Stimulated activated naive CD8-positive, alpha-beta T cell treated with anti-CD3 and anti-CD28 coated beads, Interleukin-15, amount 100 ng/mL, for 72 hours (primary cell): ENCODE data around the gene WDR70.

Source experiments
- ATAC-seq: fragments of 150-1000 bp; cut with Tn5 transposase; 2 replicates; pipeline ENCODE4 v1.10.0; 2021; ENCODE audit warnings: mild to moderate bottlenecking, moderate library complexity
- DNase-seq, 2 donors: peaks; one replicate each; pipeline ENCODE4 v3.0.0; 2021 to 2022
- H3K27ac Mint-ChIP-seq, 2 donors: one replicate each; pipeline ENCODE4 v1.8.0; 2022; ENCODE audit warnings: mild to moderate bottlenecking in 2 of 2, mixed read lengths in 2 of 2, moderate library complexity in 2 of 2
- H3K27me3 Mint-ChIP-seq: one replicate; pipeline ENCODE4 v1.8.0; 2022; ENCODE audit warnings: mixed read lengths
- H3K4me1 Mint-ChIP-seq: one replicate; pipeline ENCODE4 v1.8.0; 2022; ENCODE audit warnings: mild to moderate bottlenecking, mixed read lengths
- H3K4me3 Mint-ChIP-seq, 2 donors: one replicate each; pipeline ENCODE4 v1.8.0; 2022; ENCODE audit warnings: mild to moderate bottlenecking in 2 of 2, mixed read lengths in 2 of 2, moderate library complexity in 1 of 2
- H3K9me3 Mint-ChIP-seq, 2 donors: one replicate each; pipeline ENCODE4 v1.8.0; 2022; ENCODE audit warnings: mixed read lengths in 2 of 2

WDR70 gene

GRCh38 chr5:37738057-37738691 is 359.1 kb downstream of the WDR70 start:
- peak; percentile 35 to 37 for DNase-seq
- no peak overlapping the region for H3K4me3 Mint-ChIP-seq
- peaks cover 0 to 14% of the 10 kb centered on the region in 2 donors for H3K9me3 Mint-ChIP-seq
- ATAC-seq = peak; percentile 97
- peak overlapping the region; percentile 46 to 48 for H3K27ac Mint-ChIP-seq
- peaks cover 14% of the 10 kb centered on the region for H3K4me1 Mint-ChIP-seq
- no peaks in the 10 kb centered on the region for H3K27me3 Mint-ChIP-seq

- H3K9me3 Mint-ChIP-seq = peaks cover 0 to 19% of the 10 kb centered on the region in 2 donors
- peaks cover 14% of the 10 kb centered on the region for H3K4me1 Mint-ChIP-seq
- H3K4me3 Mint-ChIP-seq = no peak overlapping the region
- H3K27me3 Mint-ChIP-seq = no peaks in the 10 kb centered on the region
- no peak for DNase-seq
- no peak overlapping the region for H3K27ac Mint-ChIP-seq
- no peak for ATAC-seq
Measured at GRCh38 chr5:37738865-37739488, 359.9 kb downstream of the WDR70 start.

DNA sequence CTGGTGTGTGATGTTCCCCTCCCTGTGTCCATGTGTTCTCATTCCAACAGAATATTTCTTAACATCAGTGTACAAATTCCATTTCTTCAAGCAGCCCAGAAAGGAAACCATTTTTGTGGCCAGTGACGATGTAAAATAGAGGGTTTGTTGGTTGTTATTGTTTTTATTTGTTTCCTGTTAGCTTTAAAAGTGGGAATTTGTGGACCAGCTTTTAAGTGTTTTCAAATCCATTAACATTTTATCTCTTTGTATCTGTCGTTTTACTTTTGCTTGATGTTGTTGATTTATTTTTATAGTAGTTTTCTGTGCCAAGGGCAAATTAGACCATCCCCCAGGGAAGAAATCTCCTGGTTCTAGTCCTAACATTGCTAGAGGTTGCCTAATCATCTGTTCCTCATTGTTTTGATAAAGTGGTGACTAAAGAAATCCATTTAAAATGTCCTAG is 360.7 kb downstream of the WDR70 start:
- Mint-ChIP-seq H3K27ac (no peak overlapping the region), H3K27me3 (no peaks in the 10 kb centered on the region), H3K9me3 (peaks cover 5 to 28% of the 10 kb centered on the region in 2 donors), H3K4me1 (peaks cover 14% of the 10 kb centered on the region), H3K4me3 (no peak overlapping the region)
- no peak for ATAC-seq
- no peak for DNase-seq

- DNase-seq (no peak), ATAC-seq (no peak)
- Mint-ChIP-seq H3K27me3 (no peaks in the 10 kb centered on the region), H3K4me1 (peaks cover 14% of the 10 kb centered on the region), H3K9me3 (peaks cover 9 to 33% of the 10 kb centered on the region in 2 donors), H3K4me3 (no peak overlapping the region), H3K27ac (no peak overlapping the region)
Measured at GRCh38 chr5:37740331-37741066, 361.4 kb downstream of the WDR70 start.

- H3K4me1 Mint-ChIP-seq = peaks cover 14% of the 10 kb centered on the region
- H3K27ac Mint-ChIP-seq = no peak overlapping the region
- no peak overlapping the region for H3K4me3 Mint-ChIP-seq
- H3K27me3 Mint-ChIP-seq = no peaks in the 10 kb centered on the region
- peaks cover 20 to 43% of the 10 kb centered on the region in 2 donors for H3K9me3 Mint-ChIP-seq
- ATAC-seq = no peak
- no peak for DNase-seq
Measured at GRCh38 chr5:37742111-37742510, 363.0 kb downstream of the WDR70 start.

DNA sequence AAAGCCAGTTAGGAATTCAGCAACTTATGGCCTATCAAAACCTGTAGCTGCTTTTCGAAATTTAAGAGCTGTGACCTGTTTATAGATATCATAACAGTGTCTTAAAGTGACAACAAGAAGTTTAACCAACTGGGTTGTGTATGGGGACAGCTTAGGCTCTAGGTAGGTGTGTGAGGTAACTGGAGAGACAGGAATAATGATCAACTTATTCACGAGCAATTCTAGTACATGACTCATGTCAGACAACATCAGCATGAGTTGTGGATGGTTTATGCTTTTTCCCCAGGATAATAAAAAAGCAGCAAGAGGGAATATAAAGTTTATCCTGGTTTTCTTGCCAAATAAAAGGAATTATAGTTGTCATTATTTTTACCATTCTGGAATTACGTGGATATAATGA is 372.1 kb downstream of the WDR70 start:
- H3K27me3 Mint-ChIP-seq = no peaks in the 10 kb centered on the region
- H3K4me3 Mint-ChIP-seq = no peak overlapping the region
- no peak for ATAC-seq
- DNase-seq = no peak
- no peak overlapping the region for H3K27ac Mint-ChIP-seq
- H3K9me3 Mint-ChIP-seq = peaks cover 4 to 16% of the 10 kb centered on the region in 2 donors
- H3K4me1 Mint-ChIP-seq = no peaks in the 10 kb centered on the region

GRCh38 chr5:37754976-37755375 is 375.9 kb downstream of the WDR70 start:
- Mint-ChIP-seq H3K27ac (no peak overlapping the region), H3K9me3 (peaks cover 7 to 13% of the 10 kb centered on the region in 2 donors), H3K4me1 (no peaks in the 10 kb centered on the region), H3K27me3 (no peaks in the 10 kb centered on the region), H3K4me3 (no peak overlapping the region)
- DNase-seq = no peak
- ATAC-seq = no peak

DNA sequence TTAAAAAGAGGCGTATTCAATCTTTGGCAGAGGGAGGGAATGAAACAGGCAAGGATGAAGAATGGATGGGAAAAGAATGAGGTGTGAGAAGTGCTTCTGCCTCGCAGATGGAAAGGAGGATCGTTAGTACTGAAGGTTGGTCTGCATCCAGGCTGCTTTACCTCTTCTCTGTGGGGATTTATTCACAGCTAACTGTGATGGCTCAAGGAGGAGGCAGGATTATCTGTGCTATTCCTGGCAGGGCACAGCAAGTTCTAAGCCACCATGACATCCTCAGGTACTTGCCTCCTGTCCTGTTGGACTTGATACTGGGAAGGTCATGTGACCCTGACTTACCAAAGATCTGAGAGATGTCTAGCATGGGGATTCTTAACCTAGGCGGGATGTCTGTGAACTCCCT is 376.5 kb downstream of the WDR70 start:
- H3K9me3 Mint-ChIP-seq = peaks cover 7 to 13% of the 10 kb centered on the region in 2 donors
- no peak for ATAC-seq
- no peak overlapping the region for H3K4me3 Mint-ChIP-seq
- DNase-seq = no peak
- H3K27ac Mint-ChIP-seq = no peak overlapping the region
- no peaks in the 10 kb centered on the region for H3K4me1 Mint-ChIP-seq
- H3K27me3 Mint-ChIP-seq = no peaks in the 10 kb centered on the region

GRCh38 chr5:37756248-37756647 is 377.1 kb downstream of the WDR70 start:
- Mint-ChIP-seq H3K27ac (peak overlapping the region in 1 of 2 donors; percentile 12), H3K9me3 (peaks cover 7 to 13% of the 10 kb centered on the region in 2 donors), H3K27me3 (no peaks in the 10 kb centered on the region), H3K4me3 (no peak overlapping the region), H3K4me1 (no peaks in the 10 kb centered on the region)
- DNase-seq (no peak), ATAC-seq (no peak)

DNA sequence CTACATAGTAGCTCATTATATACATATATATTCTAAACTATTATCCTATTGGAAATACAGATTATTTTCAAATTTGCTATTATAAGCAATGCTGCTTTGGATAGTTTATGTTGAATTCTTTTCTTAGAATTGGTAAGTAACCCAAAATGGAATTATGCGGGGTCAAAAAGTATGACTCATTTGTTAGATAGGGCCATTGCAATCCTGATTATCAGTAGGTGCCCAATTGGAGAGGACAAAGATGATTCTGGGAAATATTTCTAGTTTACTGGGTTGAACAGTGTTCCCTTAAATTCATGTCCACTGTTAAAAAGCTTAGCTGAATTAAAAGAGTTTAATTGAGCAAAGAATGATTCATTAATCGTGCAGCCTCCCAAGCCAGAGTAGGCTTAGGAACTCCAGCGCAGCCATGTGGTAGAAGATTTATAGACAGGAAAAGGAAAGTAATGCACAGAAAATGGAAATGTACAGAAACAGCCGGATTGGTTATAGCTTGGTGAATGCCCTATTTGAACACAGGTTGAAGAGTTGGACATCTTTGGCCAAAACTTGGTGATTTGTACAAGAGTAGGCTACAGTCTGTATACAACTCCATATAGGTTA is 379.0 kb downstream of the WDR70 start:
- H3K27me3 Mint-ChIP-seq = no peaks in the 10 kb centered on the region
- no peak overlapping the region for H3K27ac Mint-ChIP-seq
- no peak overlapping the region for H3K4me3 Mint-ChIP-seq
- H3K9me3 Mint-ChIP-seq = peaks cover 7 to 13% of the 10 kb centered on the region in 2 donors
- DNase-seq (no peak), ATAC-seq (no peak)
- no peaks in the 10 kb centered on the region for H3K4me1 Mint-ChIP-seq

- H3K27me3 Mint-ChIP-seq = no peaks in the 10 kb centered on the region
- H3K27ac Mint-ChIP-seq = no peak overlapping the region
- H3K9me3 Mint-ChIP-seq = no peaks in the 10 kb centered on the region
- H3K4me3 Mint-ChIP-seq = no peak overlapping the region
- no peak for DNase-seq
- H3K4me1 Mint-ChIP-seq = no peaks in the 10 kb centered on the region
- no peak for ATAC-seq
Measured at GRCh38 chr5:37767251-37767650, 388.1 kb downstream of the WDR70 start.

DNA sequence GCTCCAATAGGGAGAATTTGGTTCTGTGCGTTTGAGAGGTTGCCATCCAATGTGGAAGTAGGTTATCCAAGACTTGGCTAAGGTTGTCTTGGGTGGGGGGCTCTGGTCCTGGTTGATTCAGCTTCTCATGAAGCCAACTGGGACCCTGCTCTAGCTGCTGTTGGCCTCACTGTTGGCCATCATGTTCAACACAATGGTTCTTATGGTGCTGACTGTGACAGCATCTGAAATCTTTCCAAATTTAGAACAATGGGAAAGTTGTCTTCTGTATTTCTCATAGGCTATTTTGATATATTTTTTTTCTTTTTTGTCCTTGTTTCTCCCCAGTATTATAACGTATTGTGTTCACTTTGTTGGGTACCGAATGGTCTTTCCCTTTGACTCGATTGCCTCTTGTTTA is 388.8 kb downstream of the WDR70 start:
- Mint-ChIP-seq H3K9me3 (no peaks in the 10 kb centered on the region), H3K4me1 (no peaks in the 10 kb centered on the region), H3K27ac (no peak overlapping the region), H3K27me3 (no peaks in the 10 kb centered on the region), H3K4me3 (no peak overlapping the region)
- ATAC-seq (no peak), DNase-seq (no peak)

GRCh38 chr5:37768371-37768770 is 389.3 kb downstream of the WDR70 start:
- Mint-ChIP-seq H3K4me1 (no peaks in the 10 kb centered on the region), H3K27me3 (no peaks in the 10 kb centered on the region), H3K27ac (no peak overlapping the region), H3K9me3 (peaks cover 0 to 4% of the 10 kb centered on the region in 2 donors), H3K4me3 (no peak overlapping the region)
- DNase-seq (no peak), ATAC-seq (no peak)

DNA sequence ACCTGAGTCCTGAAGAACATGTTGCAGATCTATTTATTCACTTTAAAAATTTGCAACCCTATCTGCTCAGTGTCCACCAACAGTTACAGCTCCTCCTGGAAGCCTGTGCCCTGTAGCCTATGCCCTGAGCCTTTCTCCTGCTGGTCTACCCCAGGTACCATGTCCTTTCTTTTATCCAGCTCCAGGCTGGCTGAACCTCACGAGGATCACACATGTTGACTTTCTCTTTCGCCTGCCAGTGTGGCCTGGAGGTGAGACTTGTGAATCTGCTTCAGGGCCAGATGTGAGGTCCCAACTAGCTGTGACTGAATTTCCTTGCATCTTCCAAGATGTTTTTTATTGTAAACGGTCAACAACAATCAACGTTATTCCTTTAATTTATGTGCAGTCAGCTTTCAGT is 390.0 kb downstream of the WDR70 start:
- Mint-ChIP-seq H3K4me3 (no peak overlapping the region), H3K4me1 (no peaks in the 10 kb centered on the region), H3K27me3 (no peaks in the 10 kb centered on the region), H3K27ac (no peak overlapping the region), H3K9me3 (peaks cover 0 to 9% of the 10 kb centered on the region in 2 donors)
- ATAC-seq (no peak), DNase-seq (no peak)

DNA sequence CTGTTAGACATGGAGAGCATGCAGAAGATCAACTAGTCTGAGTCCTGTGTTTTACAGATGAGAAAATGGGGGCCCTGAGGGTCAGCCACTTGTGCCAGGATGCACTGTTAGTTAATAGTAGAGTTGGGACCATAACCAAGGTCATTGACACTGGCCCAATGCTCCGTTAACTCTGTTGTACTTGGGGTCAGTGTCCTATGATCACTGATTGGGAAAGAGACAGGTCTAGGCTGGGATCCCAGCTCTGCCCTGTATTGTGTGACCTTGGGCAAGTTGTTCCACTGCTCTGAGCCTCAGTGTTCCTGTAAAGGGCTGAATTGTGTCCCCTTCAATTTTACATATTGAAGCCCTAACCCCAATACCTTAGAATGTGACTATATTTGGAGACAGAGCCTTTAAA is 390.7 kb downstream of the WDR70 start:
- Mint-ChIP-seq H3K27me3 (no peaks in the 10 kb centered on the region), H3K27ac (no peak overlapping the region), H3K4me1 (no peaks in the 10 kb centered on the region), H3K4me3 (no peak overlapping the region), H3K9me3 (peaks cover under 1 to 10% of the 10 kb centered on the region in 2 donors)
- no peak for DNase-seq
- no peak for ATAC-seq

- Mint-ChIP-seq H3K4me3 (no peak overlapping the region), H3K27ac (no peak overlapping the region), H3K27me3 (no peaks in the 10 kb centered on the region), H3K4me1 (no peaks in the 10 kb centered on the region), H3K9me3 (peaks cover 7 to 20% of the 10 kb centered on the region in 2 donors)
- DNase-seq (no peak), ATAC-seq (no peak)
Measured at GRCh38 chr5:37770786-37771185, 391.7 kb downstream of the WDR70 start.
